ENCODE results near the gene SH3RF3.

SH3RF3 gene

DNA sequence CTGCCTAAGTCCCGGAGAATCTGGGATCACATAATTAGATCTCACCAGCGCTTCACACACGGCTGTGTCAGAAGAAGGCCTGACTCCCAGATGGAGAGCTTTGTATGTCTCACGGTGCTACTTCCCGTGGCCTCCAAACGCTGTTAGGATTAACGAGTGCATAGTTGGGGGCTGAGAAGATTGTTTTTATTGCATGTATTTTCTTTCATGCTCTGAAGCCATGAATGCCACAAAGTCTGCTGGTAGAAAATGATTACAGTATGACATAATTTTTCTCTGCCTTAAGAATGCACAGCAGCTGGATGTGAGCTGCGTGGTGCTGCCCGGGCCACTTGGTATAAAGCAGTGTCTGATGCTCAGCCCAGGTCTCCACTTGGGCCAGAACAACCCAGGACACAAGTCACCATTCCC is 318.3 kb downstream of the SH3RF3 start:
- DNase-seq: no peak

GRCh38 chr2:109447776-109448175 is 318.8 kb downstream of the SH3RF3 start:
- no peak for DNase-seq

- DNase-seq: no peak
These were observed 319.2 kb downstream of the SH3RF3 start for GRCh38 chr2:109448207-109448606.

- no peak for DNase-seq
These were observed 320.2 kb downstream of the SH3RF3 start for GRCh38 chr2:109448946-109449788.

- DNase-seq: no peak
These were observed 321.7 kb downstream of the SH3RF3 start for GRCh38 chr2:109450574-109451273.

DNA sequence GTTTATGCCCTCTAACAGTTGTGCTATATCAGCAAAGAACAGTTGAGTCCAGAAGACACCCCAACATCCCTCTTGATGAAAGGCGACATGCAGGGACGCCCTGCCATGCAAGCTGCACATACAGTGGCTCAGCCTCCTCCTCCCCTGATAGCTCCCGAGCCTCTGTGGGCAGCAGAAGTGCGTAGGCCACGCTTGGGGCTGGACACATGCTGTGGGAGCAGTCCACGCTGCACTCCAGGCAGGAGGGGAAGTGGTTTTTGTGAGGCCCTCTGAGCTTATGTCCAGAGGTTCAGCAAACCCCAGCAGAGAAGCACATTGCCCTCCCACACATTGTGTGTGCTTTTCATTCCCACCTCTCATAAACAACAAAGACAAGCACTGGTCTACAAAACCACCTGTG is 322.7 kb downstream of the SH3RF3 start:
- no peak for DNase-seq

DNA sequence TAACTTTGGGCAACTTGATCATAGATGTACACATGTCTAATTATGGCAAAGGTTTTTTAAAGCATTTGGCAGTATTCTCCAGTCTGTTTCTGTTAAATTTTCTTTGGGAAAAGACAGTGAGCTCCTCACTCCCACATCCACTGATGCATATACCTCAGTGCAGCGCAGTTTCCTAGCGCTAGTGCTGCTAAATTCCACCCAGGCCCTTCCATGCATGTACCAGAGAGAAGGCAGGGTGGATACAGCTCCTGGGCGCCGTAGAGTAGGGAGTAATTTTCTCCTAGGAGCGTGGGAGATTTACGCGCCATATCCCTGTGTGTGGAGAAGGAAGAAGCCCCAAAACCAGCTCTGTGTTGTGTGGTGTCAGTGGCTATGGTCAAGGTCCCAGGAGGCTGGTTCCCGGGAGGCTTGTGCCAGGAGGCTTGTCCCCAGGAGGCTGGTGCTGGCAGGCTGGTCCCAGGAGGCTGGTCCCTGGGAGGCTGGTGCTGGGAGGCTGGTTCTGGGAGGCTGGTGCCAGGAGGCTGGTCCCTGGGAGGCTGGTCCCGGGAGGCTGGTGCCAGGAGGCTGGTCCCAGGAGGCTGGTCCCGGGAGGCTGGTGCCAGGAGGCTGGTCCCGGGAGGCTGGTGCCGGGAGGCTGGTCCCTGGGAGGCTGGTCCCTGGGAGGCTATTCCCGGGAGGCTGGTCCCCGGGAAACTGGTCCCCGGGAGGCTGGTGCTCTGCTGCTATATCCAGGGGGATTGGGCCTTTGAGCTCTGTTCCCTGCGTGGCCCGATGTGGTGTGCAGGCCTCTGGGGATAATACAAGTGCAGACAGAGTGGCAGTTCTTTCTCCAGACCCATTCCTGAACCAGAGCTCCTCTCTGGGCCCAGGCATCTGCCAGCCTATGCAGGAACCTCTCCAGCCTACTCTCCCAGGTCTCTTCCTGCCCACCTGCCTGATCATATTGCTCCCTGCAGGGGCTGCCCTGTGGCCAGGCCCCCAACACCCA is 323.6 kb downstream of the SH3RF3 start:
- no peak for DNase-seq

DNA sequence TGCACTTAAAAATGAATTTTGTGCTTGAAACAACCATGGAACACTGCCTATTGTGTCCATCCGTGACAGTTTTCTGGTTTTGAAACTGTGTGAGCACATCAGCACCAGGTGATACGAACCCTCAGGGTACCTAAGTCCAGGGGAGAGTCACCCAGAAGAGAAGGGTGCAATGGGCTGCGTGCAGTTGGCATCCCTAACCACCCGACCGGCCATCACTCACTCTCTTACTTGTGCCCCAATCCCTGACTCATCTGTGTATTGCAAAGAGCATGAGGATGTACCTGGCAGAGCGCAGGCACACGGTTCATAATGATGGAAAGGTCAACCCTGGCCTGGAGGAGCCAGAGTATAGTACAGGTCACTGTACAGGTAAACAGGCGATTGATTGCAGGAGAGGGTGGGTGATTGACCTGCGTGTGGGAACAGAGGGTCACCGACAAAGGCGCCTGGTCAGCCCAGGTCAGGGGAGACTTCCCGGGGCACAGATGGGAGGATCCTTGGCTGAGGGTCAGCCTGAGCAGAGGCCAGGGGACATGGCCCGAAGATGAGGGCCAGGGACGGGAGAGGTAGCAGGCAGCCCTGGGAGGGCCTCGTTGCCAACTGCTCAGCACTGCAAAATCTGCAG is 324.5 kb downstream of the SH3RF3 start:
- no peak for DNase-seq

- DNase-seq: no peak
These were observed 325.3 kb downstream of the SH3RF3 start for GRCh38 chr2:109454304-109454703.

GRCh38 chr2:109454765-109455394 is 325.9 kb downstream of the SH3RF3 start:
- no peak for DNase-seq

GRCh38 chr2:109455731-109456691 is 327.0 kb downstream of the SH3RF3 start:
- no peak for DNase-seq

GRCh38 chr2:109456776-109457175 is 327.8 kb downstream of the SH3RF3 start:
- no peak for DNase-seq

- no peak for DNase-seq
These were observed 328.4 kb downstream of the SH3RF3 start for GRCh38 chr2:109457366-109457765.

- no peak for DNase-seq
These were observed 328.8 kb downstream of the SH3RF3 start for GRCh38 chr2:109457794-109458193.

DNA sequence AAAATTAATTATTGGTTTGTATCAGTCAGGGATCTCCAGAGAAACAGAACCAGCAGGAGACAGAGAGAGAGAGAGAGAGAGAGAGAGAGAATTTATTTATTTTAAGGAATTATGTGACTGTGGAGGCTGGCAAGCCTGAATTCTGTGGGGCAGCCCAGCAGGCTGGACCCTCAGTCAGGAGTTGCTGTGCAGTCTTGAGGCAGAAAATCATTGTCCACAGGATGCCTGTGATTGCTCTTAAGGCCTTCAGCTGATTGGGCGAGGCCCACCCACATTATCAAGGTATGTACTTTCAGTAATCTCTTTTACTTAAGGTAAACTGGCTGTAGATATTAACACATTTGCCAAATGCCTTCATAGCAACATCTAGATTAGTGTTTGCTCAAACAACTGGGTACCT is 329.5 kb downstream of the SH3RF3 start:
- no peak for DNase-seq

DNA sequence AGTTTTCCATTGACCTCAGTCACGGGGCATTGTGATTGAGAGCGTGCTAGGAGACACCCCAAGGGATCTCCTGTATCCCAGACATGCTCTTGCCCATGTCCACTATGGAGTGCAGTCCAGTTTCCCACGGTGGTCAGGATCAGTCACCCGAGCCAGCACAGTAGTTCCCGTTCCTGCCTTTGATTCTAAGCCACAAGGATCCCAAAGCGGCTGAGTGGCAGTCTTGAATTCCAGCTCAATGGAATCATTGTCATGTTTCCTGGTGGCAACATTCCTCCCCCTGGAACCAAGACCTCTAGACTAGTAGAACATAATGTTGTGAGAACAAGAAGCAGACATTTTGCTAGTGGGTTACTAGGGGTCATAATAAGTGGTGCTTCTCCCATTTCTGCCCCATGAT is 330.5 kb downstream of the SH3RF3 start:
- no peak for DNase-seq

DNA sequence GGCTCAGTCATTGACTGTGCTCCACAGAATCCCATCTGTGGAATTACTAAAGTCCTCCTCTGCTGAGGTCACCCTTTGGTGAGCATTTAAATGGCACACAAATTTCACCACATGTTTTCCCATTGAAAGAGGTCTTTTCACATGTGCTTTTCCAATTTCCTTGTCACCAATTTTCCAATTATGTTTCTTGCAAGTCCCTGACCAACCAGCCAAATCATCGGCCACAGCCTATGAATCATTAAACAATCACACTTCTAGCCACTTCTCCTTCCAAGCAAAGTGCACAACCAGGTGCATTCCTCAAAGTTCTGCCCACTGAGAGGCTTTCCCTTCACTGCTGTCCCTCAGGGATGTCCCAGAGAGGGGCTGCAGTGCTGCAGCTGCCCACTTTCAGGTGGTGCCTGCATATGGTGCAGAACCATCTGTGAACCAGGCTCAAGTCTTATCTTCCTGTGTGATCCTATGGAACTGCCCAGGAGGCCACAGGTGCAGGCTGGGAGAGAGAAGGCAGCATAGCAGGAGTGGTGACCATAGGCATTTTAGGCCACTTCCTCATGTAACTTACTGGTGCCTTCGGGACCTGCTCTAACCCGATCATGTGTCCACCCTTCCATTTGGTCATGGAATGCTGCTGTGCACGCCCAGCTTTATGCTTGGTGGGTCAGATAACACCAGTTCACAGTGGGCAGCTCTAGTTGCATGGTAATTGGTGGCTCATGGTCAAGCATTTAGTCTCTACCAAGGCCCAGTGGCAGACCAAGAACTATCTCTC is 331.7 kb downstream of the SH3RF3 start:
- no peak for DNase-seq

GRCh38 chr2:109463236-109463635 is 334.2 kb downstream of the SH3RF3 start:
- DNase-seq: no peak

DNA sequence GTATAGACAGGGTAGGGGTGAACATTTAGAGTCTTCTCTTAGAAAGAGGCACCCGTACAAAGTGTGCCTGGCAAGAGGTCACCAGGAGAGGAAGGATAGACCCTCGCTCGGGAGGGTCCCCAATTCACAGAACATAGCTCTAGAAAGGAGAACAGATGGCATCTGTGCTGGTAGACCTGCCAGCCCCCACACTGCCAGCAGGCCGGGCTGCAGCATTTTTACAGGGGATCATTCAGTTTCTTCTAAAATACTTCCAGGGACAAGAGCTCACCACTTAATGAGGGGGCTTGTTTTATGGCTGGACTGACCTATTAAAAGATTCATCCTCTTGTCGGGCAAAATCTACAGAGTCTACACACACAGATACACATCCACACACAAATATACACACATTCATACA is 334.9 kb downstream of the SH3RF3 start:
- DNase-seq: no peak
